Fibroblast of villous mesenchyme (primary cell): ENCODE results near the gene MAPKAPK5. TPM values are rescaled to one million over a fixed set of nuclear protein-coding genes. Genes with fewer than 3 reads are reported as not detected.

ENCODE experiments used
- DNase-seq: peaks from one replicate; pipeline ENCODE4 v3.0.0-alpha.2; 2010; ENCODE audit warnings: low read depth
- H3K4me3 ChIP-seq: 2 replicates; pipeline ENCODE4 v1.5.1; 2011; ENCODE audit warnings: low read depth, mild to moderate bottlenecking, low read length
- CTCF ChIP-seq: IDR thresholded peaks from 2 replicates; pipeline ENCODE4 v1.5.1; 2012; ENCODE audit warnings: low read depth, mild to moderate bottlenecking, low read length; ENCODE audit not compliant: insufficient read depth
- total RNA-seq: library from RNA; depleted of rRNA; stranded (reverse); fragments of >200 nt; gene quantifications from 2 replicates; pipeline ENCODE4 v1.2.3, GENCODE V29; 2012

Gene MAPKAPK5
- total RNA-seq, 1 donor = 32.4 TPM

DNA sequence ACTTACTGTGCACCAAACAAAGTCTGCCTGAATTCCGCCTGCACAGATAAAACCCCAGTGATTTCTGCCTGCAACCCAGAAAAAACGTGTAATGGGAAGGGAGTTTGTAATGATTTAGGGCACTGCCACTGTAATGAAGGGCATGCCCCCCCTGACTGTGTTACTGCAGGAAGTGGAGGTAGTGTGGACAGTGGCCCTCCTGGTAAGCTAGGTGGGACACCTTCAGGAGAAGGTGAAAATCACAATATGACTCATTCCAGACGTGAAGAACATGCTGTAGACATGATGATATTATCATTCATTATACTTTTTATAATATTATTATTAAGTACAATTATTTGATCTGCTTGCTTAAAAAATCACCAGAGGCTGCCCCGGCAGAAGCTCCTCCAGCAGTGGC, 59.2 kb downstream of the MAPKAPK5 start:
- TF ChIP-seq CTCF = no peak
- DNase-seq = no peak

GRCh38 chr12:111904446-111904975, 62.5 kb downstream of the MAPKAPK5 start:
- TF ChIP-seq CTCF = no peak
- no peak for DNase-seq
- H3K4me3 ChIP-seq = no peak overlapping the region

More for the DNA sequence above, 59.2 kb downstream of the MAPKAPK5 start:
- no peak overlapping the region for H3K4me3 ChIP-seq

GRCh38 chr12:111905502-111905901, 63.5 kb downstream of the MAPKAPK5 start:
- no peak for DNase-seq
- no peak overlapping the region for H3K4me3 ChIP-seq
- TF ChIP-seq CTCF = no peak

GRCh38 chr12:111907740-111908139, 65.7 kb downstream of the MAPKAPK5 start:
- no peak overlapping the region for H3K4me3 ChIP-seq
- no peak for DNase-seq
- no peak for TF ChIP-seq CTCF

GRCh38 chr12:111925171-111925570, 83.1 kb downstream of the MAPKAPK5 start:
- H3K4me3 ChIP-seq = no peak overlapping the region
- DNase-seq = no peak
- TF ChIP-seq CTCF = no peak

DNA sequence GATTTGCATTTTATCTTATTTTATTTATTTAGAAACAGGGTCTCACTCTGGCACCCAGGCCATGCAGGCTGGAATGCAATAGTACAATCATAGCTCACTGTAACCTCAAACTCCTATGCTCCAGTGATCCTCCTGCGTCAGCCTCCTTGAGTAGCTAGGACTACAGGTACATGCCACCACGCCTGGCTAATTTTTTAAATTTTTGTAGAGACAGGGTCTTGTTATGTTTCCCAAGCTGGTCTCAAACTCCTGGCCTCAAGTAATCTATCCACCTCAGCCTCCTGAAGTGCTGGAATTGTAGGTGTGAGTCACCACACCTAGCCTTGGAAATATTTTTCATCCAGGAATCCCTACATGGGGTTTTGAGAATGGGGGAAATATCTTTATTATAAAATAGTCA, 84.6 kb downstream of the MAPKAPK5 start:
- no peak for TF ChIP-seq CTCF
- H3K4me3 ChIP-seq = no peak overlapping the region
- DNase-seq = no peak

- DNase-seq = no peak
- H3K4me3 ChIP-seq = no peak overlapping the region
- TF ChIP-seq CTCF = no peak
These were observed 85.3 kb downstream of the MAPKAPK5 start for GRCh38 chr12:111927346-111927745.
